ENCODE data around the gene MECR. TPM values are rescaled to one million over a fixed set of nuclear protein-coding genes. Genes with fewer than 3 reads are reported as not detected.

The MECR gene
- total RNA-seq, 4 donors from 2014 or later: 18.7 to 34.9 (median 20.1) TPM

DNA sequence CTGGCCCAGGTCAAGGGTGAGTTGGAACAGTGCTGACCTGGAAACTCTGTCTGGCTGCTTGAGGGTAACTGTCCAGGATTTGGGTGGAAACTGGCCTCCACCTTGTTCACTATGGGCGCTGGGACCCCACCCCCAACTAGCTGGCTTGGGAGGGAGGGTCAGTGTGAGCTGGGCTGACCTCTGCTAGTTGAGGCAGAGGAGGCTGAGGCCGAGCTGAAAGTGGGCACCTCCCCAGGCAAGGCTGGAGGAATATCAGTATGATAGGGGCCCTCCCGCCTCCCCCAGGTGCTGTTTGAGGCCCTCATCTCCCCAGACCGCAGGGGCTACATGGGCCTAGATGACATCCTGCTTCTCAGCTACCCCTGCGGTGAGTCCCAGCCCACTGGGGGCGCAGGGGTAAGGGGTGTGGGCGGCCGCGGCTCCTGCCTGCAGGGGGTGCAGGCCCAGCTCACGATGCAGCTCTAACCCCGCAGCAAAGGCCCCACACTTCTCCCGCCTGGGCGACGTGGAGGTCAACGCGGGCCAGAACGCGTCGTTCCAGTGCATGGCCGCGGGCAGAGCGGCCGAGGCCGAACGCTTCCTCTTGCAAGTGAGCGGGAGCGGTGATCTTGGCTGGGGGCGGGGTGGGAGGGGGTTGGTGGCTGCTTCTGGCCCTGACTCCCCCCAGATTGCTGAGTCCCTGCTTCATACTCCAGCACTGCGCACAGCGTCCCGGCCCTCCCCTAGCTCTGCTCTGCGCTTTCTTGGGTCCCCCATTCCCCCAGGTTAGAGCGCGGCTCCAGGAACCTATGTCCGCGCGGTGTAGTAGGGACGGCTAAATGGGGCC is 28.5 kb upstream of the MECR start:
- TF ChIP-seq, protein P1, sequence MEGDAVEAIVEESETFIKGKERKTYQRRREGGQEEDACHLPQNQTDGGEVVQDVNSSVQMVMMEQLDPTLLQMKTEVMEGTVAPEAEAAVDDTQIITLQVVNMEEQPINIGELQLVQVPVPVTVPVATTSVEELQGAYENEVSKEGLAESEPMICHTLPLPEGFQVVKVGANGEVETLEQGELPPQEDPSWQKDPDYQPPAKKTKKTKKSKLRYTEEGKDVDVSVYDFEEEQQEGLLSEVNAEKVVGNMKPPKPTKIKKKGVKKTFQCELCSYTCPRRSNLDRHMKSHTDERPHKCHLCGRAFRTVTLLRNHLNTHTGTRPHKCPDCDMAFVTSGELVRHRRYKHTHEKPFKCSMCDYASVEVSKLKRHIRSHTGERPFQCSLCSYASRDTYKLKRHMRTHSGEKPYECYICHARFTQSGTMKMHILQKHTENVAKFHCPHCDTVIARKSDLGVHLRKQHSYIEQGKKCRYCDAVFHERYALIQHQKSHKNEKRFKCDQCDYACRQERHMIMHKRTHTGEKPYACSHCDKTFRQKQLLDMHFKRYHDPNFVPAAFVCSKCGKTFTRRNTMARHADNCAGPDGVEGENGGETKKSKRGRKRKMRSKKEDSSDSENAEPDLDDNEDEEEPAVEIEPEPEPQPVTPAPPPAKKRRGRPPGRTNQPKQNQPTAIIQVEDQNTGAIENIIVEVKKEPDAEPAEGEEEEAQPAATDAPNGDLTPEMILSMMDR (IDR thresholded peaks at IDR 0.05; ENCODE audit: low read depth): no peak

DNA sequence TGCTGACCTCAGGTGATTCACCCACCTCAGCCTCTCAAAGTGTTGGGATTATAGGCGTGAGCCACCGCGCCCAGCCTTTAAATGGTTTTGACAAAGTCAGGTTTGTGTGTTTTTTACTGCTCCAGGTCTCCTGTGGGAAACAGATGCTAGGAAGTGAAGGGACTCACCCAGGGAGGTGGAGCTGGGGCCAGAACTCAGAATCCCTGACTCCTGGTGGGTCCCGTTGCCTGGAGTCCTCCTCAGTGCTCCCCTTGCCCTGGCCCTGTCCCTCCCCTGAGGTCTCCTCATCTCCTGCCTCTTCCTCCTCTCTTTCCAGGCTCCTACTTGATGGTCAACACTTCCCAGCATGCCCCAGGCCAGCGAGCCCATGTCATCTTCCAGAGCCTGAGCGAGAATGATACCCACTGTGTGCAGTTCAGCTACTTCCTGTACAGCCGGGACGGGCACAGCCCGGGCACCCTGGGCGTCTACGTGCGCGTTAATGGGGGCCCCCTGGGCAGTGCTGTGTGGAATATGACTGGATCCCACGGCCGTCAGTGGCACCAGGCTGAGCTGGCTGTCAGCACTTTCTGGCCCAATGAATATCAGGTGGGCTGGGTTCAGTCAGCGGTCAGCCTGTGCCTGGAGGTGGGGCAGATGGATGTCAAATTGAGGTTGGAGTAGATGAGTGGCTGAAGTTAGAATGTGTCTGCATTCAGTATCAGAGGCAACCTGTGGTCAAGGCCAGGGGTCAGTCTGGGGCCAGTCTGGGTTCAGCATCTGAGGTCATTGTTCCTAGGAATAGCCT is 27.6 kb upstream of the MECR start:
- TF ChIP-seq, protein P1 (IDR thresholded peaks at IDR 0.05; ENCODE audit: low read depth): no peak

DNA sequence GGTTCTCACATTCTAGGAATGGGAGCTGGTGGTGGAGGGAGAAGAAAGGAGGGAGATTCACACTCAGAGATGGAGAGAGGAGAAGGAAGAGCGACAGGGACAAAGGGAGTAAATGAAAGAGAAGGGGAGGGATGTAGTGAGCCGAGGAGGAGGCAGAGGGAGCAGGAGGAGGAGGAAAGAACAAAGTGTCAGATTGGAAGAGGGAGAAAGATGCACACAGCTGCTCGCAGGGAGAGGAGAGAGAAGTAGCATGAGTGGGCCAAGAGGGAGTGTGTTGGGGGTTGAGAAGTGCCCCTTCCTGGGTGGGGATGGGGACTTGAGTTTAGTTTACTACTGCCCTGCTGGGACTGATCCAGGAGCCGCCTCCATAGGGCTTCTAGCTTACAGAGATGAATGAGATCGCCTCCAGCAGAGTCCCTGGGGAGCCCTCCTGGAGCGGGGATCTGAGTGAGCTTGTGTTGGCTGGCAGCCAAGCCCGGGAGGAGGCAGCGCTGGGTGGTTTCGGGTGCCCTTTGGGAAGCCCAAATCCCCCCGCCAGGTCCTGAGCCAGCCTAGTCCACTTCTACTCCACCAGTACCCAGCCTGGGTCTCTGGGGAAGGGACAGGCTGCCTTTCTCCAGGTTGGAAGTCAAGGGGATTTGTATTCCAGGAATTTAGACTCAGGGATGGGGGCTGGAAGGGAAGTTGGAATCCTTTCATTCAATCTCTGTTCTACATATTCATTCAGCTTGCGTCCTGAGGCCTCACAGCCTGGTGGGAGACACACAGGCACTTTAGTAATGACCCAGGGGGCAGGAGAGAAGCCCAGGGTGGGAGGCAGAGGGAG is 26.5 kb upstream of the MECR start:
- TF ChIP-seq, protein P1 (IDR thresholded peaks at IDR 0.05; ENCODE audit: low read depth): no peak

DNA sequence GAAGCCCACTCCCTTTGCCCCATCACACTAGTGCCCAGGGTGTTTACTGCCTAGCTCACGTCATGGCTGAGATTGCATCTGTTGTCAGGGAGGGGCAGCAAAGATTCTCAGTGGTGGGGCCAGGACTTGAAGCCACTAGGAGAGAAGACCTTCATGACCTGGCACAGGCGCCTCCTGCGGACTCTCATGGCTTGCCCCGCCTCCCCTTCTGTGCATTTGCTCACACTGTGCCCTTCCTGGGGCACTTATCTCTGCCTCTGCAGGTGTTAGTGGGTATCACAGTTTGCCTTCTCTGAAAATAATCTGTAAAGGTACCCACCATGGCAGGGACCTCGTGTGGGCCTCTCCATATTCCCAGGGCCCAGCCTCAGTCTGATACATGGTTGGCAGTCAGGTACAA is 25.7 kb upstream of the MECR start:
- TF ChIP-seq, protein P1 (IDR thresholded peaks at IDR 0.05; ENCODE audit: low read depth): no peak

DNA sequence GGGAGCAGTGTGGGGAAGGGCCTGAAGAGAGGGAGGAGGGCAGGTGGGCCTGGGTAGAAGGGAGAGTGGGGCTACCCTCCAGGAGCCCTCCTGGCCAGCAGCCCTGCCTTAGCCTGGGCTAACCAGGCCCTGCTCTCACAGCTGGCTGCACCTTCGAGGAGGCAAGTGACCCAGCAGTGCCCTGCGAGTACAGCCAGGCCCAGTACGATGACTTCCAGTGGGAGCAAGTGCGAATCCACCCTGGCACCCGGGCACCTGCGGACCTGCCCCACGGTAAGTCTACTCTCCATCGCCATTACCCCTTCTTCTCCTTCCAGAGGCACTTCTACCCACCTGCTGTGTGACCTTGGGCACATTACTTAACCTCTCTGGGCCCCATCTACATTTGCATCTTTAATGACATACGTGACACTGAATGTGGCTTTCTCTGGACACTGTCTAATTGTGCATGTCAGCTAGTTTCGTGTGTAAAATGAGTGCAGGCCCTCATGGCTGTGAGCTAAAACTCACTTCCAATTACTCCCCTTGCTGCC is 24.5 kb upstream of the MECR start:
- TF ChIP-seq, protein P1 (IDR thresholded peaks at IDR 0.05; ENCODE audit: low read depth): no peak

DNA sequence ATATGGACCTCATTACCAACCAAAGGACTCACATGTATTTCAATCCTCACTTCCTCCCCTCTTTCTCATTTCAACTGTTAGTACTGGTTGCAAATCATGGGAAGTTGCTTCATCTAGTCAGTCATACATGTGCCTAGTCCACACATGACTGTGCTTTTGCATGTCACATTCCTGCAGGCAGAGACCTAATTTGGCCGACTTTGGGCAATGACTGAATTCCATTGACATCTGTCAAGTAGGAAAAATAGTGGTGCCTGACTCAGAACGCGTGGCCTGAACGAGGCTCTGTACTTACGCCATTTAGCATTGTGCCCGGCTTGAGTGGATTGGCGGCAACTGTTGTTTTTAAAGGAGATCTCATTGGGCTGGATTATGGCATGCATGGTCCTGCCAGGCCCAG is 23.6 kb upstream of the MECR start:
- TF ChIP-seq, protein P1 (IDR thresholded peaks at IDR 0.05; ENCODE audit: low read depth): no peak

All from subcutaneous adipose tissue (tissue), 4 donors.